ENCODE data around the gene KNTC1.
"Not testable (repeated sequence)": the region's sequence is repeated elsewhere in the genome, so short reads cannot be mapped to it uniquely, and the experiment has no call there.

The KNTC1 gene

DNA sequence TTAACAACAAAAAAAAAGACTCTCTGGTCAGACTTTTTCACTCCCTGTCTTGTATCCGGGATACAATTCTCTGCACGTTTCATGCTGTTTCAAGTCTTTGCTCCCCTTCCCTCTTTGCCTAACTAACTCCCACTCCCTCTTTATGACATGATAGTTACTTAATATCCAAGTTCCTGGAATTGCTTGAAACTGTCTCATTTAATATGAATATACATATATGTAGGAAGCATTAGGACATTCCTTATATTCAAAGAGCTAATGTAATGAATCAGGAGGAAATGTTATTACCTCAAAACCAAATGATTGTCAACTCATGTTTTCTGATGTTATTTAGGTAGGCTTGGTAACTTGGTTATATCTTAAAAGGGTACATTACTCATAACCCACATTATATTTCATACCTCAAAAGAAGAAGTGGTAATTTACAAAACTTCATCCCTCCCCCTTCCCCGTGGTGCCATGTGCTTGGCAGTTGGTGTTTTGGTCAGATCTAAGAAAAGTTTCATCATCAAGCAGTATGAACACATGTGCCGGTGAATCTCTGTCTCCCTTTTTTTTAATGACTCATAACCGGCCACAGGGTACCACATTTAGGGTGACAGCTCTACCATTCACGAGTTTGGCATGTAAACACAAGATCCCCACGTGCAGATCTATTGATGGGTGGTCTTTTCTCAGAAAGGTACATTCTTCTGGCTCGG, 119.6 kb downstream of the KNTC1 start:
- peak; percentile 43 for DNase-seq (ENCODE audit: low read depth)

GRCh38 chr12:122651520-122652224, 124.6 kb downstream of the KNTC1 start:
- no peak for DNase-seq (ENCODE audit: low read depth)

DNA sequence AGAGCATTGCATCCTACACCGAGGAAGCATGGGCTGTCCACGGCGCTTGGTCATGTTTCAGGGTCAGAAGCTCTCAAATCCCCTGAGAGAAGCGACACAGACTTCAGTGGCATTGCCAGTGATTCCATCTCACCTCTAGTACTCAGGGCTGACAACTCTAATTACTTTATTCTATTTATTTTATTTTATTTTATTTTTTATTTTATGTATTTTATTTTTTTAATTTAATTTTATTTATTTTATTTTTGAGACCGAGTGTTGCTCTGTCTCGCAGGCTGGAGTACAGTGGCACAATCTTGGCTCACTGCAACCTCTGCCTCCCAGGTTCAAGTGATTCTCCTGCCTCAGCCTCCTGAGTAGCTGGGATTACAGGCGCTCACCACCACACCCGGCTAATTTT, 126.2 kb downstream of the KNTC1 start:
- DNase-seq (ENCODE audit: low read depth), result not testable (repeated sequence)

GRCh38 chr12:122656298-122656697, 129.2 kb downstream of the KNTC1 start:
- DNase-seq (ENCODE audit: low read depth), result no peak

DNA sequence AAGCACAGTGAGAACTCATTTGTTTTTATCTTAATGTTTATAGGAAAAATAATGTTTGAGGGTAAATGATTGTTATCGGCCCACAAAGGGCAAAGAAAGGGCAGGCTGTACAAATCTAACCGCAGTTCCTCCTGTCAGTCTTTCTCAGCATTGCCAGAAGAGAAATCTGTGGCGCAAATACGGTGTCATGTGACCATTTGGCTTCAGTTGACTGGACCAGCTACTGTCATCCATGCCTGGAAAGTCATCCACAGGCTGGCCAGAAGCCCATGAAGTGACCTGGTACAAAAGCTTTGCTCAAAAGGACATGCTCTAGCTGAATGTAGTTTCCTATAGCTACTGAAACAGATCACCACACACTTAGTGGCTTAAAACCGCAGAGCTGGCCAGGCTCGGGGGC, 132.5 kb downstream of the KNTC1 start:
- DNase-seq (ENCODE audit: low read depth), result no peak

DNA sequence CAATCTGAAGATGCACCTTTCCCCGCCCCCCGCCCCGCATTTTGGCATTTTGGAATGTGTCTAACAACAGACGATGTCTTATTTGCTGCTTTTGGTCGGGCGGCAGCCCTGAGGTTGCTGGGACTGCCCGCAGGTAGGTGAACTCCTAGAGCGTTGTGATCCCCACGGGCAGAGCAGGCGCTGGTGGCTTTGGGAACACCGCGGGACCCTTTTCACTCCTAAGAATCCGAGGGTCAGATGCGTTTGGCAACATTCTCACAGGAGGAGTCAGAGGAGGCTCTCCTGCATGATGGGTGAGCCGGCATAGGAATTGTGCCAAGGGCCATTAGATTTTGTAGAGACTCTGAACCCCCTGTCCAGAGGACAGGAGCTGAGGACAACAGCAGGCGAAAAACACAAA, 134.2 kb downstream of the KNTC1 start:
- DNase-seq (ENCODE audit: low read depth), result no peak

GRCh38 chr12:122661938-122662337, 134.9 kb downstream of the KNTC1 start:
- DNase-seq (ENCODE audit: low read depth), result no peak

DNA sequence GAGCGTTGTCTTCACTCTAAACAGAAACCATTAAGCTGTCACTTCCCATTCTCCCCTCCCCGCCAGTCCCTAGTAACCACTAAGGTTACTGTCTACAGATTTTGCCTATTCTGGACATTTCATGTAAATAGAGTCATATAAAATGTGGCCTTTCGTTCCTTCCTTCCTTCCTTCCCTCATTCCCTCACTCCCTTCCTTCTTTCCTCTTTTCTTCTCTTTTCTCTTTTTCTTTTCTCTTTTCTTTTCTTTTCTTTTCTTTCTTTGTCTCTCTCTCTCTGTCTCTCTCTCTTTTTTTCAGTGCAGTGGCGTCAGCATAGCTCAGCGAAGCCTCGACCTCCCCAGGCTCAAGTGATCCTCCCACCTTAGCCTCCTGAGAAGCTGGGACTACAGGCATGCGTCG, 138.3 kb downstream of the KNTC1 start:
- no peak for DNase-seq (ENCODE audit: low read depth)

- no peak for DNase-seq (ENCODE audit: low read depth)
Observed at GRCh38 chr12:122665759-122666158, 138.7 kb downstream of the KNTC1 start.

GRCh38 chr12:122668268-122668667, 141.2 kb downstream of the KNTC1 start:
- no peak for DNase-seq (ENCODE audit: low read depth)

DNA sequence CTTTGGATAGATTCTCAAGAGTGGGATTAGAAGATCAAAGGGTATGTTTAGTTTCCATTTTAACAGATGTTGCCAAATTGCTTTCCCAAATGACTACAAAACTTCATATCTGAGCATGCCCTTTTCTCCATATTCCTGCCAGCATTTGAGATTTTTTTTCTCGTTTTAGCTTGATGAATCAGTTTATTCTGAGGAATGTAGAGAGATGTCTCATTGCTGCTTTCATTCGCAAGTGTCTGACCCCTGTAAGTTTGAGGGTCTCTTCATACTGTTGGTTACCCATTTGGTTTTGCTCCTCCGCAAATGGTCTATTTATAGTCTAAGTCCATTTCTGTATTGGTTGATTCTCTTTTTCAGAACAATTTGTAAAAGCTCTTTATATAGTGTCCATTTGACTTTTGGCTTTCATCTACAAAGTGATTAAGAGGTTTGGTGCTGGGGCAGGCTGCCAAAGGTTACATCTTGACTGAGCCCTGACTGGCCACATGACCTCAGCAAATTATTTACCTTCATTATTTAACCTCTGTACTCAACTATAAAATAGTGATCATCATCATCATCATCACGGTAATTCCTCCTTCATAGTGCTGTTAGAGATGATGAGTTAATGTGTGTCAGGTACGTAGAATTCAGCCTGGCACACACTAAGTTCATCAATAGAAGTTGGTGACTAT, 142.5 kb downstream of the KNTC1 start:
- DNase-seq (ENCODE audit: low read depth), result peak; percentile 54

GRCh38 chr12:122672515-122672914, 145.5 kb downstream of the KNTC1 start:
- DNase-seq (ENCODE audit: low read depth), result no peak

Measured in GM04503 (cell line).